ENCODE data around the gene B4GALT5.
A peak's percentile ranks its signal among the peaks of the same experiment; 100 is the strongest.

Gene B4GALT5

GRCh38 chr20:49657118-49657901 is 56.4 kb downstream of the B4GALT5 start:
- DNase-seq (ENCODE audit: low read depth) = peak; percentile 77

DNA sequence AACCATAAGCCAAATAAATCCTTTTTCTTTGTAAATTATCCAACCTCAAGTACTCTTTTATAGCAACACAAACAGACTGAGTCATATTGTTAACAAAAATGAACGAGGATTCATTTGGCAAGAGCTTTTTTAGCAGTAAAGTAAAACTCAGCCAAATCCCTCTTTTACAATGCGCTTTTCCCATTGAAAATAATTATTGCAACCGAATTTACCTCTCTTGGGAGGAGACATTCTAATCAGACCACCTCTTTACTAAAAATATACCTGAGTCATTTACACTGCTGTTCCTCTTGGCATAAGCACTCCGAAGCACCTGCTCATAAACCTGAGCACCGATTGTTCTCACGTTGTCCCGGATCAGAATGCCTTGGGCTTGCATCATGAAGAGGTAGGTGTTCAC is 57.4 kb downstream of the B4GALT5 start:
- no peak for DNase-seq (ENCODE audit: low read depth)

GRCh38 chr20:49653925-49654434 is 59.7 kb downstream of the B4GALT5 start:
- DNase-seq (ENCODE audit: low read depth) = no peak

GRCh38 chr20:49649672-49650071 is 64.0 kb downstream of the B4GALT5 start:
- no peak for DNase-seq (ENCODE audit: low read depth)

- no peak for DNase-seq (ENCODE audit: low read depth)
These were observed 66.1 kb downstream of the B4GALT5 start for GRCh38 chr20:49647550-49647949.

- no peak for DNase-seq (ENCODE audit: low read depth)
These were observed 67.2 kb downstream of the B4GALT5 start for GRCh38 chr20:49646528-49646927.

DNA sequence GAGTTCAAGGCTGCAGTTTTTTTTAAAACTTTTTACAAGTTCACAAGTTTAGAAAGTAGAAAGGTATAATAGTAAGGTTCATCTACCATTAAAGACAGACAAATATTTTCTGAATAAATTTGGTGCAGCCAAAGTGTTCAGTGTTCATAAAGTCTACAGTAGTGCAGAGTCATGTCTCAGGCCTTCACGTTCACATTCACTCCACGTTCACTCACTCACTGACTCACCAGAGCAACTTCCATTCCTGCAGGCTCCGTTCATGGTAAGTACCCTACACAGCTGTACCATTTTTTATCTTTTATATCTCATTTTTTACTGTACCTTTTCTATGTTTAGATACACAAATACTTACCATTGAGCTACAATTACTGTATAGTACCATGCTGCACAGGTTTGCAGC is 67.6 kb downstream of the B4GALT5 start:
- no peak for DNase-seq (ENCODE audit: low read depth)

DNA sequence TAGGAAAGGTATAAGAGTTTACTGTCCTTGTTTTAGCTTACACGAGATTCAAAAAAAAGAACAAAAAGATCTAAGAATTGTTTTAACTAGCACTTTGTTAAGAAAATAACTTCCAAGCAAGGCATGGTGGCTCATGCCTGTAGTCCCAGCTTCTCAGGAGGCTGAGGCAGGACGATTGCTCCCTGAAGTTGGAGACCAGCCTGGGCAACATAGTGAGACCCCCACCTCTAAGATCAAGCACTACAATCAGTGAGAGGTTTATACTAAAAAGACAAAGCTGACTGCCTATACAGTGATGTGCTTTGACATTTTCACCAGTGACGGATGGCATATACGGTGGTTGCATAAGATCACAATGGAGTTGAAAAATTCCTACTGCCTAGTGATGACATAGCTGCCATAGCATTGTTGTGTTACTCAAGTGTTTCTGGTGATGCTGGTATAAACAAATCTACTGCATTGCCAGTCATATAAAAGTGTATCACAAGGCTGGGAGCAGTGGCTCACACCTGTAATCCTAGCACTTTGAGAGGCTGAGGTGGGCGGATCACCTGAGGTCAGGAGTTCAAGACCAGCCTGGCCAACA is 68.6 kb downstream of the B4GALT5 start:
- DNase-seq (ENCODE audit: low read depth) = no peak

DNA sequence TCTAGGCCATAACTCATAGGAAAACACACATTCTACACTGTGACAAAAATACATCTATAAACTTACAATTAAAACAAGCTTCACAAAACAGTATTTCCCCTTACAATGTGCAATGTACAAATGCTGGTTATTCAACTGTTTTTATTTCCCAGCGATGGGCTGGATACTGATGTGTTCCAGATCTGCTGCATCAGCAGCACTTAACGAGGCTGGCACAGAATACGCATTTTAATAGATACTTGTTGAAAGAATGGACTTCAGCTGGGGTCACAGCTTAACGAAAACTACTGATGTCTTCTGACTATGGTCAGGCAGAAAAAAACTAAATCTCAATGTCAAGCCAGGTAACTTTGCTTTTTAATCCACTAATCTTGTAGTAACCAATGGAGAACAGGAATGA is 70.9 kb downstream of the B4GALT5 start:
- no peak for DNase-seq (ENCODE audit: low read depth)

DNA sequence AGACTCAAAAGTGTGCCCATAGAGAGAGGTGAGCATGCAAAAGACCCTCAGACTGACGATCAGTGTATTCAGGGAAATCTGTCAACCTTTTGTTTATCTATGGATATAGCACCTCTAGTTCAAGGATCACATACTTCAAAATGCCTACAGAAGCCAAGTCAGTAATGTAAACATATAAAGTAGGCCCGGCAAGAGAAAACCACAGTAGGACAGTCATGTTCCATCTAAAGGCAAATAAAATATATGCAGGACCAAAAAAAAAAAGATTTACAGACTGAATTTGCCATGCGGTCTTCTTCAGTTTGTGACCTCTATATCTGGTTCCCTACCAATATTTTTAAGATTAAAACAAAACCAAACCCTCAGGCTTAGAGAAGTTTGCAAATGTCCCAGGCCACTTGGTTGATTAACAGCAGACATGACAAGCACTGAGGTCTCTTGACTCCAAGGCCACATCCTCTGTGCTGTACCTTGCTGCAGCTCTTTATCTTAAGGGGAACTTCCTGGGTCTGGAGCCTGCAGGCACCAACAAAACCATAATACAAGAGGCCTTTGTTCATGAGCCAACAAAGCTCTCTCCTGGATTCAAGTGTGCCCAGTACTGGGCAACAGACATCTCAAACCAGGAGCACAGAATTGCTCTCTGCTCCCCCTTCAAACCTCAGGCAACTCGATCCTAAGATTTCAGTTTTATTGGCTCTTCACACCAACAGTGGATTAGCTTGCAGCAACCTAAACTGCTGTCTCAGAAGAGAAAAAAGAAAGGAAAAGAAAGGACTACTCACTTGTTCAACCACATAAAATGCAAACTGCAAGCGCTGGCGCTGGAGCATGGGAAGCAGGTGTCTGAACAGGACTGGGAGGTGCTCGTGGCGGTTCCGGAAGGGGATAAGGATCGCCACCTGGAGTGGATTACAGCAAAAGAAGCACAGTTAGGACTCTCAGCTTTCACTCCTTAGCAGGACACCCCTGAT is 71.7 kb downstream of the B4GALT5 start:
- no peak for DNase-seq (ENCODE audit: low read depth)

- no peak for DNase-seq (ENCODE audit: low read depth)
These were observed 76.5 kb downstream of the B4GALT5 start for GRCh38 chr20:49637046-49637637.

DNA sequence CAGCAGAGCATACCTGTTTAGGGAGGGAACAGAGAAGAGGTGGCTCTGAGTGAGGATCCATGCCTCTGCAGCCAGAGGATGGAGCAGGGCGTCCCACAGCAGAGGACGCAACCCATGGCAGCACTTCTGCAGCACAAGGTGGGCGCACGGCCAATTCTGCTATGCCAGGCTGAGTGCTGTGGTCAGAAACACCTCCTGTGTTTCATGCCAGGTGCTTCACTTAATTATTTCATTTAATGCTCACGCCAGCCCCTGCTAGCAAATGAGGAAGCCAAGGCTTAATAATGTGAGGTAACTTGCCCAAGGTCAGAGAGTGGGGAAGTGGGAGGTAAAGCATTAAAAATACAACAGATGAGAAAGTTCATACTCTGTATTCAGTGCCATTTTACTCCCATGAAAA is 77.2 kb downstream of the B4GALT5 start:
- DNase-seq (ENCODE audit: low read depth) = no peak

- DNase-seq (ENCODE audit: low read depth) = no peak
These were observed 77.8 kb downstream of the B4GALT5 start for GRCh38 chr20:49635866-49636265.

DNA sequence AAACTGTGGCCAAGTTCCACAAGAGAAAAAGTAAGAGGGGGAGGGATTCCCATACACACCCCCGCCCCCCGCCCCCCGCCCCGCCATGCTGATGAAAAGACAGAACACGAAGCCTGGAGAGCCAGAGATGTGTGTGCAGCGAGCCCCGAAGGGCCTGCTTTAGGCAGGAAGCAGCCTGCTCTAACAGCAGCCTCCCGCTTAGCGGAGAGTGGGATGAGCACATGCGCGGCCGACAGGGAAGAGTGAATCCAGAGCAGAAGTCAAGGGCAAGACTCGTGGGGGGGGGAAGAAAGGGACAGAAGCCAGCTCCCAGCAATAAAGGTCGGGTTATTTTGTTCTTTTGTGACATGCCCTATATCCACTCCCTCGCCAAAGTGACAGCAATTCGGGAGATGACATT is 78.5 kb downstream of the B4GALT5 start:
- DNase-seq (ENCODE audit: low read depth) = no peak

GRCh38 chr20:49634116-49634515 is 79.6 kb downstream of the B4GALT5 start:
- DNase-seq (ENCODE audit: low read depth) = no peak

GRCh38 chr20:49633643-49634042 is 80.0 kb downstream of the B4GALT5 start:
- DNase-seq (ENCODE audit: low read depth) = no peak

- no peak for DNase-seq (ENCODE audit: low read depth)
These were observed 80.7 kb downstream of the B4GALT5 start for GRCh38 chr20:49633023-49633422.

DNA sequence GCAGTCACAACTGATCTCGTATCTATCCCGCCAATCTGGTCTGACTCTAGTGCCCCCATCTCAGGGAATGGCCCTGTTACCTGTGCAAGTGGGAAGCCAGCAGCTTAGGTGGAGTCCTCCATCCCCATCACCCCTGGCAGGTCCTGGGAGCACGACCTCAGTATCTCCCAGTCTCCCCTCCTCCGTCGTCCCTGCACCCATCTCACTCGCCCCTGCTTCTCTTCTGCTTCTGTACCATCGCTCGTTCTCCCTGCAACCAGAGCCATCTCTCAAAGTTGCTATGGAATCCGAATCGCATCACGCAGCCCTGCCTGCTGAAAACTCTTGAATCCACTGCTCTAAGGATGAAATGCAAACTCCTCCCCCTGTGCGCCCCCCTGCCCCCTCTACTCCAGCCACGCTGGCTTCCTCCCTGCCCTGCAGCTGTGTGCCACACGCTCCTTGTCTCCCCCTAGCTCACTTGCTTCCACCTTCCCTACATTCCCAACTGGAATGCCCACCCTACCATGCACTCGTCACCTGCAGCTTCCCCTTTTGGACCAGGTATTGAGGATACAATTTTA is 81.7 kb downstream of the B4GALT5 start:
- DNase-seq (ENCODE audit: low read depth) = no peak

DNA sequence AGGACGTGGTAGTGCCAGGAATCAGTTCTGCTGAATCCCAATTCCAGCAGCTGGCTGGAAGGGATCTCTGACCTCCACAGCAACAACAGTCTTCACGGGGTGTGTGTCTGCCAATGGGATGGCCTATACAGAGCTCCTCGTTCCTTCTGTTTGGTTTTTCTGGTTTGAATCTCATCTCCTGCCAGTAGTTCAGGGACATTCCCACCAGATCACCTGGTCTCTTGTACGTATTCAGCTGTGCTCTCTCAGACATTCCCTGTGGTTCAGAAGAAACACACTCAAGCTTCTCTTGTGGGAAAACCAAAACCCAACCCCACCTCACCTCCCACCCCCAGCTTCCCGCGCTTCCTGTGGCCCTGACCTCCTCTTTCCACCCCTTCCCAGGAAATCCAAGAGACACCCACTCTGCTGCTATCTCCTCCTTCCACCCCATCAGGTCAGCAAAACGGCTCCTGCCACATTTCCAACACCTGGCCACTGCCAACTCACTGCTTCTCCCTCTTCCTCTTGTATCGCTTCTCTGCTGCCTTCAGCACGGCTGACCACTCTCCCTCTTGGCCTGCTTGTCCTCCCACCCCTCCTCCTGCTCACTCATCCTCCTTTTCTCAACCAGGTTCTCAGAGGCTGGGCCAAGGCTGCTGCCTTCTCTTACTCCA is 82.5 kb downstream of the B4GALT5 start:
- DNase-seq (ENCODE audit: low read depth) = no peak

- no peak for DNase-seq (ENCODE audit: low read depth)
These were observed 83.2 kb downstream of the B4GALT5 start for GRCh38 chr20:49630396-49630951.

DNA sequence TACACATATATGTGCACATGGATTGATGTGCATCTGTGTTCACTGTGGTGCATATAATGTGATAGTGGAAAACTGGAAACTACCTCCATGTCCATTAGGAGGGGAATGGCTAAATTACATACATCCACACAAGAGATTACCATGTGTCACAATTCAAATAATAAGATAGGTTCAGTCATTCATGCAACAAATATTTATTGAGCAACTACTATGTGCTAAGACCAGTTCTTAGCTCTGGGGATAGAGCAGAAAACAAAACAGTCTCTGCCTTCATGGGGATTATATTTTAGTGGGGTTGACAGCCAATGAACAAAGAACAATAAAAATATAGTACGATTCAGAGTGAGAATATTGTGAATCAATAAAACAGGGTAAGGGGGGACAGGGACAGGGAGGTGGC is 84.1 kb downstream of the B4GALT5 start:
- DNase-seq (ENCODE audit: low read depth) = no peak

All from stromal cell of bone marrow (primary cell).